Liver (tissue), 9 donors: Measurements from ENCODE around the gene ESRRB. TPM values are rescaled to one million over a fixed set of nuclear protein-coding genes. Genes with fewer than 3 reads are reported as not detected.

Experiments used
- DNase-seq: peaks from one replicate; pipeline ENCODE4 v3.0.0-alpha.2; 2017; ENCODE audit warnings: low spot score
- H3K27ac ChIP-seq, 2 donors: one replicate each; pipeline ENCODE4 v1.7.0; 2013; ENCODE audit warnings: inconsistent platforms in 2 of 2, low read length in 2 of 2, control low read depth in 1 of 2, low read depth in 1 of 2, mild to moderate bottlenecking in 1 of 2
- H3K27me3 ChIP-seq, 4 donors: one replicate each; pipeline versions ENCODE4 v1.6.1 to v1.7.0; 2013; ENCODE audit warnings: low read length in 3 of 4, inconsistent platforms in 1 of 4, mild to moderate bottlenecking in 1 of 4, moderate library complexity in 1 of 4; ENCODE audit not compliant: control insufficient read depth in 4 of 4, insufficient read depth in 4 of 4
- H3K36me3 ChIP-seq, 4 donors: one replicate each; pipeline versions ENCODE4 v1.6.1 to v1.7.0; 2013; ENCODE audit warnings: low read length in 3 of 4, mild to moderate bottlenecking in 3 of 4, low read depth in 1 of 4, moderate library complexity in 1 of 4; ENCODE audit not compliant: control insufficient read depth in 4 of 4, insufficient read depth in 3 of 4
- H3K4me1 ChIP-seq, 4 donors: one replicate each; pipeline versions ENCODE4 v1.6.1 to v1.7.0; 2013; ENCODE audit warnings: low read length in 3 of 4, mild to moderate bottlenecking in 3 of 4, moderate library complexity in 1 of 4; ENCODE audit not compliant: control insufficient read depth in 4 of 4, insufficient read depth in 4 of 4
- H3K4me3 ChIP-seq, 3 donors: one replicate each; pipeline versions ENCODE4 v1.6.1 to v1.7.0; 2013; ENCODE audit warnings: low read length in 3 of 3, control low read depth in 1 of 3, low read depth in 1 of 3, mild to moderate bottlenecking in 1 of 3
- H3K9ac ChIP-seq, 2 donors: one replicate each; pipeline ENCODE4 v1.7.0; 2013; ENCODE audit warnings: low read length in 2 of 2, mild to moderate bottlenecking in 2 of 2, moderate library complexity in 2 of 2, control low read depth in 1 of 2, low read depth in 1 of 2
- H3K9me3 ChIP-seq, 4 donors: one replicate each; pipeline versions ENCODE4 v1.6.1 to v1.7.0; 2013; ENCODE audit warnings: low read length in 3 of 4; ENCODE audit not compliant: control insufficient read depth in 4 of 4
- ATF3 ChIP-seq: IDR thresholded peaks from 2 replicates; pipeline ENCODE4 v1.6.1; 2016; ENCODE audit warnings: antibody characterized with exemption
- CTCF ChIP-seq: fragments of 150-350 bp; IDR thresholded peaks from 2 replicates; pipeline ENCODE4 v1.5.1; 2017; ENCODE audit warnings: improper control_type of control experiment, low read depth, low read length; ENCODE audit not compliant: missing input control
- EGR1 ChIP-seq, 2 donors: IDR thresholded peaks; 2 replicates each; pipeline ENCODE4 v1.6.1; 2016 to 2018; ENCODE audit warnings: antibody characterized with exemption in 2 of 2, low read depth in 2 of 2
- FOXA1 ChIP-seq: IDR thresholded peaks from 2 replicates; pipeline ENCODE4 v1.6.1; 2016; ENCODE audit warnings: antibody characterized with exemption
- FOXA2 ChIP-seq: IDR thresholded peaks from 2 replicates; pipeline ENCODE4 v1.6.1; 2016; ENCODE audit warnings: antibody characterized with exemption
- GABPA ChIP-seq, 2 donors: IDR thresholded peaks in 1 of 2; conservative IDR thresholded peaks in 1 of 2; 2 replicates each; pipeline ENCODE4 v1.6.1; 2016; ENCODE audit warnings: antibody characterized with exemption in 2 of 2, mild to moderate bottlenecking in 1 of 2, moderate library complexity in 1 of 2
- HNF4G ChIP-seq: IDR thresholded peaks from 2 replicates; pipeline ENCODE4 v1.6.1; 2016; ENCODE audit warnings: antibody characterized with exemption
- MAX ChIP-seq: IDR thresholded peaks from 2 replicates; pipeline ENCODE4 v1.6.1; 2016; ENCODE audit warnings: antibody characterized with exemption
- RAD21 ChIP-seq, 2 donors: IDR thresholded peaks; 2 replicates each; pipeline ENCODE4 v1.6.1; 2016; ENCODE audit warnings: antibody characterized with exemption in 2 of 2, mild to moderate bottlenecking in 2 of 2
- REST ChIP-seq: IDR thresholded peaks from 2 replicates; pipeline ENCODE4 v1.6.1; 2016; ENCODE audit warnings: antibody characterized with exemption, mild to moderate bottlenecking
- SP1 ChIP-seq: IDR thresholded peaks from 2 replicates; pipeline ENCODE4 v1.6.1; 2018; ENCODE audit warnings: antibody characterized with exemption, mild to moderate bottlenecking
- TAF1 ChIP-seq: conservative IDR thresholded peaks from 2 replicates; pipeline ENCODE4 v1.6.1; 2016; ENCODE audit warnings: antibody characterized with exemption, mild to moderate bottlenecking
- ZBTB33 ChIP-seq: IDR thresholded peaks from 2 replicates; pipeline ENCODE4 v1.6.1; 2016; ENCODE audit warnings: antibody characterized with exemption
- WGBS: extraction: QIAGEN DNeasy Blood & Tissue Kit; methylation state at CpG from one replicate; pipeline ENCODE4 v1.1.7; 2013; 5-methylcytosine and 5-hydroxymethylcytosine counted together
- polyA plus RNA-seq, 2 donors: library from polyadenylated mRNA; stranded (reverse) in 1 of 2; unstranded in 1 of 2; fragments of 200-250 nt in 1 of 2; fragments of >200 nt in 1 of 2; fragmentation: Nextera tagmentation in 1 of 2; extraction: Ambion mirVana in 1 of 2; gene quantifications; one replicate each; pipeline versions ENCODE4 v1.2.1 to v1.2.3, GENCODE V29; 2013 to 2015
- total RNA-seq, 2 donors: library from RNA; depleted of rRNA; stranded (reverse); fragments of >200 nt; gene quantifications; one replicate each; pipeline ENCODE4 v1.2.3, GENCODE V29; 2014
- donor health status: healthy.
- donor health status: healthy.
- donor health status: healthy.
- donor health status: healthy.
- donor health status: healthy.

Gene ESRRB
- total and polyA plus RNA-seq, 4 donors: 0.08 to 0.21 (median 0.11) TPM

GRCh38 chr14:76446486-76446885 is 70.5 kb downstream of the ESRRB start:
- no peak for TF ChIP-seq SP1
- no peak for TF ChIP-seq FOXA1
- TF ChIP-seq ATF3: no peak
- Histone ChIP-seq H3K36me3 (no peaks in the 10 kb centered on the region), H3K9me3 (no peaks in the 10 kb centered on the region), H3K4me3 (no peak overlapping the region), H3K9ac (no peak overlapping the region), H3K4me1 (no peaks in the 10 kb centered on the region), H3K27me3 (no peaks in the 10 kb centered on the region), H3K27ac (no peak overlapping the region)
- DNase-seq: no peak
- 71% methylated on average over 2 of the region's 2 CpGs for WGBS

GRCh38 chr14:76446921-76447320 is 71.0 kb downstream of the ESRRB start:
- Histone ChIP-seq H3K9ac (no peak overlapping the region), H3K9me3 (no peaks in the 10 kb centered on the region), H3K36me3 (no peaks in the 10 kb centered on the region), H3K27me3 (no peaks in the 10 kb centered on the region), H3K4me3 (no peak overlapping the region), H3K4me1 (no peaks in the 10 kb centered on the region), H3K27ac (no peak overlapping the region)
- DNase-seq: no peak
- TF ChIP-seq HNF4G (no peak), FOXA1 (no peak), GABPA (IDR thresholded peaks at IDR 0.05 in 1 of 2, conservative IDR thresholded peaks at IDR 0.05 in 1 of 2) (no peak), CTCF (no peak), MAX (no peak), REST (no peak), SP1 (no peak), EGR1 (IDR thresholded peaks at IDR 0.05; ENCODE audit: low read depth in 2 of 2) (no peak), TAF1 (no peak), FOXA2 (no peak), ZBTB33 (no peak), RAD21 (IDR thresholded peaks at IDR 0.05) (no peak)
- WGBS: 68% methylated on average over 7 of the region's 7 CpGs
